GM18511 (cell line): ENCODE measurements around the gene RTP3.

Experiments
- ATAC-seq: cut with Tn5 transposase; IDR thresholded peaks from one replicate; pipeline ENCODE4 v1.9.1; 2021; ENCODE audit warnings: mild to moderate bottlenecking, moderate library complexity; ENCODE audit not compliant: unreplicated experiment

The RTP3 gene

GRCh38 chr3:46497556-46498265 lies at the start of gene RTP3:
Gene RTP3 (plus strand): TSS chr3:46497976. CDS start chr3:46498063, 87 bp downstream.
- ATAC-seq: no peak

- no peak for ATAC-seq
Observed at GRCh38 chr3:46448721-46449120, 49.1 kb upstream of the RTP3 start.

GRCh38 chr3:46449755-46450552 lies 47.8 kb upstream of the RTP3 start:
- ATAC-seq: no peak

GRCh38 chr3:46453526-46454208 lies 44.1 kb upstream of the RTP3 start:
- no peak for ATAC-seq

GRCh38 chr3:46454209-46454595 lies 43.6 kb upstream of the RTP3 start:
- no peak for ATAC-seq

GRCh38 chr3:46454606-46455005 lies 43.2 kb upstream of the RTP3 start:
- ATAC-seq: no peak

GRCh38 chr3:46455231-46456115 lies 42.3 kb upstream of the RTP3 start:
- no peak for ATAC-seq

- ATAC-seq: no peak
Observed at GRCh38 chr3:46456118-46456517, 41.7 kb upstream of the RTP3 start.

GRCh38 chr3:46460051-46460450 lies 37.7 kb upstream of the RTP3 start:
- no peak for ATAC-seq

- ATAC-seq: no peak
Observed at GRCh38 chr3:46462111-46462510, 35.7 kb upstream of the RTP3 start.

- ATAC-seq: no peak
Observed at GRCh38 chr3:46462511-46462910, 35.3 kb upstream of the RTP3 start.

- no peak for ATAC-seq
Observed at GRCh38 chr3:46463120-46463867, 34.5 kb upstream of the RTP3 start.

GRCh38 chr3:46463868-46464241 lies 33.9 kb upstream of the RTP3 start:
- no peak for ATAC-seq

GRCh38 chr3:46464326-46465195 lies 33.2 kb upstream of the RTP3 start, which contains the start of gene LTF:
Gene LTF (minus strand): TSS chr3:46464905. CDS start chr3:46464867, 38 bp downstream.
- no peak for ATAC-seq

- ATAC-seq: no peak
Observed at GRCh38 chr3:46465196-46465520, 32.6 kb upstream of the RTP3 start.

GRCh38 chr3:46466273-46466672 lies 31.5 kb upstream of the RTP3 start:
- ATAC-seq: no peak

- ATAC-seq: no peak
Observed at GRCh38 chr3:46466871-46467403, 30.8 kb upstream of the RTP3 start.

- no peak for ATAC-seq
Observed at GRCh38 chr3:46467562-46467961, 30.2 kb upstream of the RTP3 start.
